Femur (tissue), 1 donor: ENCODE results near the gene RC3H2.
"Not testable (repeated sequence)": the region's sequence is repeated elsewhere in the genome, so short reads cannot be mapped to it uniquely, and the experiment has no call there.

Experiments used
- DNase-seq: peaks from one replicate; pipeline ENCODE4 v3.0.0-alpha.2; 2017

Gene RC3H2

GRCh38 chr9:122912964-122913673 is 8.0 kb upstream of the RC3H2 start, which contains the start of gene ZBTB6:
Gene ZBTB6 (minus strand): TSS chr9:122913323. CDS start chr9:122912072, 1,251 bp downstream.
- peak; percentile 86 for DNase-seq

- no peak for DNase-seq
Observed at GRCh38 chr9:122912671-122912963, 7.5 kb upstream of the RC3H2 start.

- DNase-seq, result not testable (repeated sequence)
Observed at GRCh38 chr9:122906122-122906521, 963 bp upstream of the RC3H2 start.

- no peak for DNase-seq
Observed at GRCh38 chr9:122904466-122904822, 715 bp downstream of the RC3H2 start.

GRCh38 chr9:122900791-122901190 is 4.4 kb downstream of the RC3H2 start:
- DNase-seq, result no peak

GRCh38 chr9:122897969-122898368 is 7.2 kb downstream of the RC3H2 start:
- DNase-seq, result no peak

GRCh38 chr9:122888480-122888879 is 16.7 kb downstream of the RC3H2 start:
- DNase-seq, result no peak

GRCh38 chr9:122883125-122883524 is 22.0 kb downstream of the RC3H2 start:
- no peak for DNase-seq

- no peak for DNase-seq
Observed at GRCh38 chr9:122879443-122879842, 25.7 kb downstream of the RC3H2 start.

- no peak for DNase-seq
Observed at GRCh38 chr9:122875523-122875922, 29.6 kb downstream of the RC3H2 start.

GRCh38 chr9:122867276-122867675 is 37.9 kb downstream of the RC3H2 start:
- not testable (repeated sequence) for DNase-seq

GRCh38 chr9:122866079-122866478 is 39.1 kb downstream of the RC3H2 start:
- DNase-seq, result no peak

- no peak for DNase-seq
Observed at GRCh38 chr9:122865300-122865699, 39.9 kb downstream of the RC3H2 start.

- DNase-seq, result no peak
Observed at GRCh38 chr9:122863407-122863806, 41.8 kb downstream of the RC3H2 start.

- DNase-seq, result no peak
Observed at GRCh38 chr9:122860319-122861142, 44.6 kb downstream of the RC3H2 start.

GRCh38 chr9:122857815-122858214 is 47.3 kb downstream of the RC3H2 start:
- no peak for DNase-seq

- DNase-seq, result not testable (repeated sequence)
Observed at GRCh38 chr9:122852085-122852786, 52.9 kb downstream of the RC3H2 start.

- no peak for DNase-seq
Observed at GRCh38 chr9:122848256-122848943, 56.8 kb downstream of the RC3H2 start.

GRCh38 chr9:122846371-122846940 is 58.7 kb downstream of the RC3H2 start:
- DNase-seq, result no peak

GRCh38 chr9:122845116-122845515 is 60.0 kb downstream of the RC3H2 start:
- no peak for DNase-seq

GRCh38 chr9:122844137-122844536 is 61.0 kb downstream of the RC3H2 start:
- DNase-seq, result no peak

- DNase-seq, result no peak
Observed at GRCh38 chr9:122841501-122841900, 63.7 kb downstream of the RC3H2 start.

- DNase-seq, result not testable (repeated sequence)
Observed at GRCh38 chr9:122838441-122838840, 66.7 kb downstream of the RC3H2 start.
